Effector memory CD8-positive, alpha-beta T cell (primary cell): ENCODE measurements around the gene TIE1.
A peak's percentile ranks its signal among the peaks of the same experiment; 100 is the strongest.

ENCODE experiments used
- ATAC-seq: fragments of 150-1000 bp; cut with Tn5 transposase; replicated peaks from 2 replicates; pipeline ENCODE4 v1.10.0; 2021; ENCODE audit warnings: mild to moderate bottlenecking, moderate library complexity
- DNase-seq, 3 experiments: peaks; one replicate each; pipeline ENCODE4 v3.0.0; 2021
- H3K27ac Mint-ChIP-seq, 2 donors: one replicate each; pipeline ENCODE4 v1.8.0; 2022; ENCODE audit warnings: mild to moderate bottlenecking in 2 of 2, mixed read lengths in 2 of 2, moderate library complexity in 2 of 2
- H3K27me3 Mint-ChIP-seq, 2 donors: one replicate each; pipeline ENCODE4 v1.8.0; 2022; ENCODE audit warnings: mixed read lengths in 2 of 2
- H3K36me3 Mint-ChIP-seq: one replicate; pipeline ENCODE4 v1.8.0; 2022; ENCODE audit warnings: mild to moderate bottlenecking, moderate library complexity, mixed read lengths; ENCODE audit not compliant: insufficient read depth
- H3K4me1 Mint-ChIP-seq, 2 donors: one replicate each; pipeline ENCODE4 v1.8.0; 2022; ENCODE audit warnings: low read depth in 2 of 2, mixed read lengths in 2 of 2
- H3K4me3 Mint-ChIP-seq, 2 donors: one replicate each; pipeline ENCODE4 v1.8.0; 2022; ENCODE audit warnings: mild to moderate bottlenecking in 2 of 2, mixed read lengths in 2 of 2, moderate library complexity in 2 of 2
- H3K9me3 Mint-ChIP-seq, 2 donors: one replicate each; pipeline ENCODE4 v1.8.0; 2022; ENCODE audit warnings: mixed read lengths in 2 of 2

The TIE1 gene

DNA sequence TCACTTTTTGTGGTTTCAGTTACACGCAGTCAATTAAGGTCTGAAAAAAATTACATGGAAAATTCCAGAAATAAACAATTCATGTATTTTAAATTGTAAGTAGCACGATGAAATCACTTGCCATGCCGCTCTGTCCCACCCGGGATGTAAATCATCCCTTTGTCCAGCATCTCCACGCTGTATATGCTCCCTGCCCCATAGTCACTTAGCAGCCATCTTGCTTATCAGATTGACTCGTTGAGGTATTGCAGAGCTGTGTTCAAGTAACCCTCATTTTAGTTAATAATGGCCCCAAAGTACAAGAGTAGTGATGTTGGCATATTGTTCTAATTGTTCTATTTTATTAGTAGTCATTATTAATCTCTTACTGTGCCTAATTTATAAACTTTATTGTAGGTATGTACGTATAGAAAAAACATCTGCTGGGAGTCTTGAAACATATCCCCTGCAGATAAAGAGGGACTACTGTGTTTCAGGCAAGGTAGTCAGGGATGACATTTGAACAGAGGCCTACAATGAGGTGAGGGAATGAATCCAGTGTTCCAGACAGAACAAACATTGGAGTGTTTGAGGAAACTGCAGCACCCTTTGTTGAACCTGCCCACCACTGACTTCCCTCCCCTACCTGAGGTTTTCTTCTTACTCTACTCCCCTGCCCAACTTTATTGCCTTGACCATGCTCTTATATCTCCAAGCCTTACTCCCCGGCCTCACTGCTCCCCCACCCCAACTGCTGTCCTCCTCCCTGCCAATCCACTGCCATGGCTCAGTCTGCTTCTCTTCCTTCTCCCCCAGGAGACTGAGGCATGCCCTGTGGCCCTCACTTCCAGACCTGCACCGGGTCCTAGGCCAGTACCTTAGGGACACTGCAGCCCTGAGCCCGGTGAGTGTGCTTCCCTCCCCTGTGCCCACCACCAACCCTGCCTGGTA lies 50.9 kb downstream of the TIE1 start:
- DNase-seq (no peak), ATAC-seq (no peak)
- H3K4me3 Mint-ChIP-seq: no peak overlapping the region
- no peaks in the 10 kb centered on the region for H3K27me3 Mint-ChIP-seq
- no peaks in the 10 kb centered on the region for H3K9me3 Mint-ChIP-seq
- peaks cover 7 to 12% of the 10 kb centered on the region in 2 donors for H3K4me1 Mint-ChIP-seq
- peak overlapping the region; percentile 57 to 66 for H3K27ac Mint-ChIP-seq
- peaks cover 6% of the 10 kb centered on the region for H3K36me3 Mint-ChIP-seq

DNA sequence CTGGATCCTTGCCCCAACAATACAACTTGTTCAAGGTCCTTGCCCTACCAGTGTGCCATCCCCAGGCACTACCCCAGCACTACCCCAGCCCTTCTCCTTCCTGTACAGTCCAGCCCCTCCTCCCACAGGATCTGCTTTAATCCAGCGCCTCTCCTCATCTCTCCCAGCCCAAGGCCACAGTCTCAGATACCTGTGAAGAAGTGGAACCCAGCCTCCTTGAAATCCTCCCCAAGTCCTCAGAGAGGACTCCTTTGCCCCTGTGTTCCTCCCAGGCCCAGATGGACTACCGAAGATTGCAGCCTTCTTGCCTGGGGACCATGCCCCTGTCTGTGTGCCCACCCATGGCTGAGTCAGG lies 51.5 kb downstream of the TIE1 start:
- H3K9me3 Mint-ChIP-seq: no peaks in the 10 kb centered on the region
- H3K27me3 Mint-ChIP-seq: no peaks in the 10 kb centered on the region
- ATAC-seq (no peak), DNase-seq (no peak)
- no peak overlapping the region for H3K4me3 Mint-ChIP-seq
- peak overlapping the region; percentile 57 to 66 for H3K27ac Mint-ChIP-seq
- H3K4me1 Mint-ChIP-seq: peaks cover 7 to 12% of the 10 kb centered on the region in 2 donors
- peaks cover 6% of the 10 kb centered on the region for H3K36me3 Mint-ChIP-seq

DNA sequence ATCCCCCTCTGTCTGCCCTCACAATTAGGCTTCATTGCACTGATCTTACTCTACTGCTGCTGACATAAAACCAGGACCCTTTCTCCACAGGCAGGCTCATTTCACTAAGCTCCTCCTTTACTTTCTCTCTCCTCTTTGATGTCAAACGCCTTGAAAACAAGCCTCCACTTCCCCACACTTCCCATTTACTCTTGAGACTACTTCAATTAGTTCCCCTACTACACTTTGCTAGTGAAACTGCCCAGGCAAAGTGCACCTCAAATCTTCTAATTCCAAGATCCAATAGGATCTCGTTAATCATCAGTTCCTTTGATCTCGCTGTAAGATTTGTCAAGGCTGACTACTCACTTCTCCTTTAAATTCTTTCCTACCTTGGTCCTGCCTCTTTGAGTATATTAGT lies 52.1 kb downstream of the TIE1 start:
- H3K4me3 Mint-ChIP-seq: no peak overlapping the region
- H3K27ac Mint-ChIP-seq: peak overlapping the region in 1 of 2 donors; percentile 66
- ATAC-seq (no peak), DNase-seq (no peak)
- H3K4me1 Mint-ChIP-seq: peaks cover 8 to 13% of the 10 kb centered on the region in 2 donors
- H3K36me3 Mint-ChIP-seq: peaks cover 6% of the 10 kb centered on the region
- H3K9me3 Mint-ChIP-seq: no peaks in the 10 kb centered on the region
- H3K27me3 Mint-ChIP-seq: no peaks in the 10 kb centered on the region

DNA sequence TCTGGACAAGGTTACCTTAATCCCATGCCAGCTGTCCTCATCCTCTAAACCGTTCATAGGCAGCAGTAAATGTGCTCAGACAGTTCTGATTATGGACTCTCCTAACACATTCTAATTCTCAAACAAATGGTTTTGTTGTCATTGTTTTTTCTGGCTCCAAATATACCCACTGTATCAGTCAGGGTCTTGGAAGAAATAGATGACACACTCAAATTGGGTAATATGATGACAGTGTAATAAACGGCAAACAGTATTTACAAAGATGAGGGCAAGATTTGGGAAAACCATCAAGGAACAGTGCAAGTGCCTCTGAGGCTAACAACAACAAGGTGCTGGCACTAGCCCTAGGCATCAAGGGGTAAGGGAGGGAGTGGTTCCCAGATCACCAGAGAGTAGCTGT lies 53.7 kb downstream of the TIE1 start:
- H3K9me3 Mint-ChIP-seq: no peaks in the 10 kb centered on the region
- ATAC-seq (no peak), DNase-seq (no peak)
- no peaks in the 10 kb centered on the region for H3K27me3 Mint-ChIP-seq
- H3K4me1 Mint-ChIP-seq: peaks cover 13 to 17% of the 10 kb centered on the region in 2 donors
- H3K4me3 Mint-ChIP-seq: no peak overlapping the region
- H3K27ac Mint-ChIP-seq: no peak overlapping the region
- peaks cover 4% of the 10 kb centered on the region for H3K36me3 Mint-ChIP-seq

DNA sequence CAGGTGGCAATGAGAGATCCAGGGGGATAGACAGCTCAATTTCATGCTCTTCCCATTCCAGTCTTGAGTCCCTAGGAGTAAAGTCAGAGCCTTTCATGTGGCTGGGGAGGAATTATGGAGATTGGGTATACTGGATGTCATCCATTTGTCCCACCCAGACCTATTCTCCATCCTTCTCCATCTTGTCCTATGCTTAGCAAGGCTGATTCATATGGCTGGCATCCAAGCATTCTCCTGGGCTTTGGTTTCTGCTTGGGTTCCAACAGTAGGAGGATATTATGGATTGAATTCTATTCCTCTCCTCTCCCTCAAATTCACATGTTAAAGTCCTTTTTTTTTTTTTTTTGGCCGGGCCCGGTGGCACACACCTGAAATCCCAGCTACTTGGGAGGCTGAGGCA lies 54.2 kb downstream of the TIE1 start:
- H3K4me3 Mint-ChIP-seq: no peak overlapping the region
- H3K4me1 Mint-ChIP-seq: peaks cover 9 to 17% of the 10 kb centered on the region in 2 donors
- DNase-seq (no peak), ATAC-seq (no peak)
- peaks cover 3% of the 10 kb centered on the region for H3K36me3 Mint-ChIP-seq
- H3K27me3 Mint-ChIP-seq: no peaks in the 10 kb centered on the region
- H3K27ac Mint-ChIP-seq: no peak overlapping the region
- H3K9me3 Mint-ChIP-seq: no peaks in the 10 kb centered on the region

DNA sequence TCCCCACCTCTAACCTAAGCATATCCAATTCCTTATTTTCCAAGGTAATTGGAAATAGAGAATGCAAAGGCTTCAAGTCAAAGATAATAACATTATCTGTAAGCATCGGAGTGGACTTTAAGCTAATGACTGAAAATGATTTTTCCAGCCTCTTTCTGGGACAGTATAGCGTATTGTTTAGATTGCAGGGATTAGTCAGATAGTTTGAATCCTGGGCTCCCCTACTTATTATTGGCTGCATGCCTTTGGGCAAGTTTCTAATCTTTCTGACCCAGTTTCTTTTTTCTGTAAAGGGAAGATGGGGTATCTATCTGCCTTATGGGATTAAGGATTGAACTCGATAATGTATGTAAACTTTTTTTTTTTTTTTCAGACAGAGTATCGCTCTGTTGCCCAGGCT lies 56.5 kb downstream of the TIE1 start:
- no peaks in the 10 kb centered on the region for H3K27me3 Mint-ChIP-seq
- H3K36me3 Mint-ChIP-seq: peaks cover 3% of the 10 kb centered on the region
- H3K9me3 Mint-ChIP-seq: no peaks in the 10 kb centered on the region
- DNase-seq: no peak
- no peak overlapping the region for H3K27ac Mint-ChIP-seq
- H3K4me1 Mint-ChIP-seq: peaks cover 15 to 18% of the 10 kb centered on the region in 2 donors
- ATAC-seq: no peak
- H3K4me3 Mint-ChIP-seq: no peak overlapping the region

DNA sequence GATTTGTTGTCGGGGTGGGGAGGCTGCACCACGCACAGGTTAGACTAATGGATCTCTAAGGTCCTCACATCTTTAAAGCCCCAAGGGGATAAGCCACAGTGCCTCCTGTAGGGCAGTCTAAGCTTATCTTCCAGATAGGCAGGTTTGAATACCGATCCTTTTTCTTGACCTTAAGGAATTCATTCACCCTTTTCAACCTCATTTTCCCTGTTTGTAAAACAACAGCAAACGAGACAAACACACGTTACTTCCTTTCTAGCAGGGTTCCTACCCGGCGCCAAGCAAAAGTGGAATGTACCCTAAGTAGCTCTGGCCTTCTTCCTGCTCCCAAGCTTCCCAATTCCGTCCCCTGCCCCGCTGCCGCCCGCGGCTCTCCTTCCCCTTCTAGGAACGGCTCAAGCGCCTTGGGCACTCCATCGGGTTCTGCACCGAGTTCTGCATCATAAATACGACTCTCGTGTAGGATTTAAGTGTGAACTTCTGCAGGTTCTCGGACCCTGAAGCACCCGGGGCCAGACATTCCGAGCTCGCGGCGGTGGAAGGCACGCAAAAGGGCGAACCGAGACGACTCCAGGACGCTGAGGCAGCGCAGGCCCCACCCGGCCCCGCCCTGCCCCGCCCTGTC lies 57.5 kb downstream of the TIE1 start:
- peak; percentile 23 for ATAC-seq
- H3K9me3 Mint-ChIP-seq: no peaks in the 10 kb centered on the region
- H3K4me3 Mint-ChIP-seq: peak overlapping the region; percentile 76 to 88
- no peak for DNase-seq
- H3K27ac Mint-ChIP-seq: peak overlapping the region; percentile 27 to 41
- peaks cover 8% of the 10 kb centered on the region for H3K36me3 Mint-ChIP-seq
- H3K27me3 Mint-ChIP-seq: no peaks in the 10 kb centered on the region
- peaks cover 15 to 18% of the 10 kb centered on the region in 2 donors for H3K4me1 Mint-ChIP-seq

DNA sequence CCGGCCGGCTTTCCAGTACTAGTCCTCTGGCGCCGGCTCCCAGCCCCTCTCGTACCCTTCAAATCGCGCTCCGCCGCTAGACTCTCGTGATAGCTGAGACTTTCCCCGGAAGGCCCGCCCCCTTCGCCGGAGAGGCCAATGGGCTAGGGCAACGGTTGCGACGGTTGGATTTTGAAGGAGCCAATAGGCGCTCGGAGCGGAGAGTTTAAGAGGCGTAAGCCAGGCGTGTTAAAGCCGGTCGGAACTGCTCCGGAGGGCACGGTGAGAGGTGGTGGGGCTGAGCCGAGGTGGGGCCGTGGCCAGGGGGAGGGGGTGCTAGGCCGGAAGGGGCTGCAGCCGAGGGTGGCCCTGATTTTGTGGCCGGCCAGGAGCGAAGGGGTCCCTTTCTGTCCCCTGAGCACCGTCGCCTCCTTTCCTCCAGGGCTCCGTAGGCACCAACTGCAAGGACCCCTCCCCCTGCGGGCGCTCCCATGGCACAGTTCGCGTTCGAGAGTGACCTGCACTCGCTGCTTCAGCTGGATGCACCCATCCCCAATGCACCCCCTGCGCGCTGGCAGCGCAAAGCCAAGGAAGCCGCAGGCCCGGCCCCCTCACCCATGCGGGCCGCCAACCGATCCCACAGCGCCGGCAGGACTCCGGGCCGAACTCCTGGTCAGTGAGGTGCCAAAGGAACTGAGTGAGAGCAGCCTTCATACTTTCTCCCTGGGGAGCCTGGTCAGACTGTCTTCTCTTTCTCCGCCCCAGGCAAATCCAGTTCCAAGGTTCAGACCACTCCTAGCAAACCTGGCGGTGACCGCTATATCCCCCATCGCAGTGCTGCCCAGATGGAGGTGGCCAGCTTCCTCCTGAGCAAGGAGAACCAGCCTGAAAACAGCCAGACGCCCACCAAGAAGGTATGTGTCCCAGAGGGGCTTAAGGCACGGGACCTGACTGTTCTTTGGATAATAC lies 58.2 kb downstream of the TIE1 start, which contains the start of gene CDC20:
CDC20 (plus strand) TSS at position 236 of the 948 bp plus-strand sequence; CDS start at position 471, 235 bp downstream.
- peak; percentile 95 to 98 (median 97) for DNase-seq
- H3K27me3 Mint-ChIP-seq: no peaks in the 10 kb centered on the region
- H3K36me3 Mint-ChIP-seq: peaks cover 15% of the 10 kb centered on the region
- H3K4me3 Mint-ChIP-seq: peak within 1 kb of the TSS; percentile 76 to 88
- no peaks in the 10 kb centered on the region for H3K9me3 Mint-ChIP-seq
- peaks cover 15 to 18% of the 10 kb centered on the region in 2 donors for H3K4me1 Mint-ChIP-seq
- H3K27ac Mint-ChIP-seq: peak within 1 kb of the TSS; percentile 41 to 73
- ATAC-seq: peak; percentile 98

DNA sequence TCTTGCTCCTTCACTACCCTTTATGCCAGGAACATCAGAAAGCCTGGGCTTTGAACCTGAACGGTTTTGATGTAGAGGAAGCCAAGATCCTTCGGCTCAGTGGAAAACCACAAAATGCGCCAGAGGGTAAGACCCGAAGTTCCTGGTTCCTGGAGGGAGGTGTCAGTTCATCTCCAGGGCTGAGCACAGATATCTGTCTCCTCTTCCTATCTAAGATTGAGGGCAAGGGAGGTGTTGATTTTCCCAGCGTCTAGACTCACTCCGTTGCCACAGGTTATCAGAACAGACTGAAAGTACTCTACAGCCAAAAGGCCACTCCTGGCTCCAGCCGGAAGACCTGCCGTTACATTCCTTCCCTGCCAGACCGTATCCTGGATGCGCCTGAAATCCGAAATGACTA lies 58.9 kb downstream of the TIE1 start:
- H3K27ac Mint-ChIP-seq: peak overlapping the region in 1 of 2 donors; percentile 73

DNA sequence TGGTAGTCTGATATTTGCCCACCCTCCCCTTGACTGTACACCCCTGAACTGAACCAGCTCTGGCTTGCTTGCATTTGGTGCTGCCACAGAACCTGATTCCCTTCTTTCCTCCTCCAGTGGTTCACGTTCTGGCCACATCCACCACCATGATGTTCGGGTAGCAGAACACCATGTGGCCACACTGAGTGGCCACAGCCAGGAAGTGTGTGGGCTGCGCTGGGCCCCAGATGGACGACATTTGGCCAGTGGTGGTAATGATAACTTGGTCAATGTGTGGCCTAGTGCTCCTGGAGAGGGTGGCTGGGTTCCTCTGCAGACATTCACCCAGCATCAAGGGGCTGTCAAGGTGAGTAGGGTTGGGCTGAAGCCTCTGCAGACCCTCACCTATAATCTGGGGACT lies 59.8 kb downstream of the TIE1 start:
- Mint-ChIP-seq H3K27me3 (no peaks in the 10 kb centered on the region), H3K9me3 (no peaks in the 10 kb centered on the region), H3K4me3 (no peak overlapping the region), H3K27ac (no peak overlapping the region), H3K4me1 (peaks cover 21 to 28% of the 10 kb centered on the region in 2 donors), H3K36me3 (peaks cover 18% of the 10 kb centered on the region)
- no peak for ATAC-seq
- no peak for DNase-seq

More for the DNA sequence above, 58.9 kb downstream of the TIE1 start:
- peak overlapping the region; percentile 76 to 88 for H3K4me3 Mint-ChIP-seq
- no peak for DNase-seq
- H3K9me3 Mint-ChIP-seq: no peaks in the 10 kb centered on the region
- peaks cover 18% of the 10 kb centered on the region for H3K36me3 Mint-ChIP-seq
- no peaks in the 10 kb centered on the region for H3K27me3 Mint-ChIP-seq
- H3K4me1 Mint-ChIP-seq: peaks cover 16 to 20% of the 10 kb centered on the region in 2 donors
- no peak for ATAC-seq

DNA sequence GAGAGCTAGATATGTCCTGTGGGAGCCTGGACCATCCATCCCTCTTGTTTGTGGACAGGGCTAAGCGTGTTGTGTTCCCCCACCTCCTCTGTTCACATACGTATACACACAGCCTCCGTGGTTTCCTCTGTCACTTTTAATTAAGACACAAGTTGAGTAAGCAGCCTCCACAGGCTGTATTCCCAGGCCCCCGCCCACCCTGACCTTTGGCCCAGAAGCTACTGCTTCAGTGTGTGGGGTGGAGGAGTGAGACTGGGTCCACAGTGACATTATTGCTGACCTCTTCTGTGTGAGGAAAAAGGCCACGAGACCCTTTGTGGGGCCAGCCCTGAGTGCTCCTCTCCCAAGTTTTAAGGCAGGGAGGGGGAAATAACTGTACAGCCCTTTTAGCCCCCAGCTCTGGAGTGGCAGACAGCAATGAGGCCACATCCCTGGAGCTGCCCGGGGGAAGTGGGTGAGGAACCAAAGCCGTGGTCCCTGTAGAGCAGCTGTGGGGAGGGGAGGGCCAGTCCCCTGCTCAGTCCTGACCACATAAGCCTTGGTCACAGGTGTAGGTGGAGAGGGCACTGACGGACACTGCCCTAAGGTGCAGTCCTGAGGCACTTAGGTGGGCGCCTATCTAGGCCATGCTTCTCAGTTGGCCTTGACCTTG lies 62.6 kb downstream of the TIE1 start:
- H3K4me1 Mint-ChIP-seq: peaks cover 31 to 41% of the 10 kb centered on the region in 2 donors

DNA sequence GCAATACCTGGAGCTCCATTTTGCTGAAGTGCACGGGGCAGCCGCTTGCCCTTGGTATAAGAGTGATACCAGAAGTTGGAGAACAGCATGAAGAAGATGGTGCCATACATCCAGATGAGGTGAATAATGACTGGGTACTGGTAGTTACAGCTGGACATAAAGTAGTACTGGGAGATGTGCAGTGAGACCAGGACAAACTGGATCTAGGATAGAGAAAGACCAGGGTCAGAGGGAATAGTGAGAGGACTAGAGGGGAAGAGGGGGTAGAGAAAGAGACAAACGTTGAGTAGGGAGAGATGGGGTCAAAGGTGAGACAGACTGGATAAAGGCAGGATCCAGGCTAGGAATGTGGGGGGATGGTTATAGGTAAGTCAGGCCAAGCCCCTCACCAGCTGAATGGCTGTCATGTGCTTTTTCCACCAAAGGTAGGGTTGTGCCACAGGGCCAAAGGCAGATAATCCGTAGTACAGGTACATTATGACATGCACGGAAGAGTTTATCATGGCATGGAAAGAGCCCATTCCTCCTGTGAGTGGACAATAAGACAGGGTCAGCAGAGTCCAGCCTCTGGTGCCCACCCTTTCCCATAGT lies 63.2 kb downstream of the TIE1 start:
- peaks cover 32 to 45% of the 10 kb centered on the region in 2 donors for H3K4me1 Mint-ChIP-seq
- no peak overlapping the region for H3K27ac Mint-ChIP-seq
- ATAC-seq (no peak), DNase-seq (no peak)
- no peaks in the 10 kb centered on the region for H3K9me3 Mint-ChIP-seq
- H3K4me3 Mint-ChIP-seq: no peak overlapping the region
- no peaks in the 10 kb centered on the region for H3K27me3 Mint-ChIP-seq
- peaks cover 30% of the 10 kb centered on the region for H3K36me3 Mint-ChIP-seq

More for the DNA sequence above, 62.6 kb downstream of the TIE1 start:
- DNase-seq: no peak
- no peak overlapping the region for H3K4me3 Mint-ChIP-seq
- H3K27me3 Mint-ChIP-seq: no peaks in the 10 kb centered on the region
- H3K27ac Mint-ChIP-seq: no peak overlapping the region
- no peaks in the 10 kb centered on the region for H3K9me3 Mint-ChIP-seq
- ATAC-seq: no peak
- H3K36me3 Mint-ChIP-seq: peaks cover 27% of the 10 kb centered on the region
